CD1c-positive myeloid dendritic cell (primary cell): ENCODE data around the gene GSTT2.
"Not testable (repeated sequence)": the region's sequence is repeated elsewhere in the genome, so short reads cannot be mapped to it uniquely, and the experiment has no call there.

Source experiments
- DNase-seq: peaks from one replicate; pipeline ENCODE4 v3.0.0-alpha.2; 2016; ENCODE audit errors: extremely low spot score

Gene GSTT2

GRCh38 chr22:23979557-23980240 lies at the start of gene GSTT2:
Gene GSTT2, plus strand, starts transcription at chr22:23980134.
- not testable (repeated sequence) for DNase-seq

GRCh38 chr22:23938328-23939016 lies 41.5 kb upstream of the GSTT2 start:
- no peak for DNase-seq

GRCh38 chr22:23939017-23939357 lies 40.9 kb upstream of the GSTT2 start:
- DNase-seq = no peak

GRCh38 chr22:23940166-23940565 lies 39.8 kb upstream of the GSTT2 start:
- DNase-seq = not testable (repeated sequence)

- not testable (repeated sequence) for DNase-seq
Observed at GRCh38 chr22:23947391-23947790, 32.5 kb upstream of the GSTT2 start.

GRCh38 chr22:23949764-23950163 lies 30.2 kb upstream of the GSTT2 start:
- DNase-seq = not testable (repeated sequence)

- DNase-seq = not testable (repeated sequence)
Observed at GRCh38 chr22:23951383-23951782, 28.6 kb upstream of the GSTT2 start.

- not testable (repeated sequence) for DNase-seq
Observed at GRCh38 chr22:23952794-23953405, 27.0 kb upstream of the GSTT2 start.

- DNase-seq = not testable (repeated sequence)
Observed at GRCh38 chr22:23953485-23953884, 26.4 kb upstream of the GSTT2 start.

- DNase-seq = not testable (repeated sequence)
Observed at GRCh38 chr22:23954193-23954990, 25.5 kb upstream of the GSTT2 start.

GRCh38 chr22:23954991-23955305 lies 25.0 kb upstream of the GSTT2 start:
- DNase-seq = not testable (repeated sequence)

- DNase-seq = not testable (repeated sequence)
Observed at GRCh38 chr22:23955886-23956285, 24.0 kb upstream of the GSTT2 start.

GRCh38 chr22:23956301-23956900 lies 23.5 kb upstream of the GSTT2 start:
- DNase-seq = peak; percentile 87

- DNase-seq = not testable (repeated sequence)
Observed at GRCh38 chr22:23961084-23961771, 18.7 kb upstream of the GSTT2 start, which contains the start of gene GSTT2B. Gene GSTT2B, minus strand, starts transcription at chr22:23961195. Its CDS starts 64 bp downstream, at chr22:23961131.

GRCh38 chr22:23966094-23966493 lies 13.8 kb upstream of the GSTT2 start:
- not testable (repeated sequence) for DNase-seq

GRCh38 chr22:23966568-23966967 lies 13.4 kb upstream of the GSTT2 start, which contains the start of gene DDTL:
Gene DDTL, plus strand, starts transcription at chr22:23966888. Its CDS starts 27 bp downstream, at chr22:23966915.
- DNase-seq = not testable (repeated sequence)

GRCh38 chr22:23969071-23969470 lies 10.9 kb upstream of the GSTT2 start:
- no peak for DNase-seq

- no peak for DNase-seq
Observed at GRCh38 chr22:23970201-23970641, 9.7 kb upstream of the GSTT2 start.

- DNase-seq = no peak
Observed at GRCh38 chr22:23970816-23971486, 9.0 kb upstream of the GSTT2 start.

- DNase-seq = not testable (repeated sequence)
Observed at GRCh38 chr22:23971927-23972326, 8.0 kb upstream of the GSTT2 start.
